RWPE2 (cell line): Measurements from ENCODE around the gene KLHL29.

Experiments
- ATAC-seq: fragments of 200-7000 bp; cut with Tn5 transposase; 3 replicates; pipeline ENCODE4 v1.9.1; 2021; ENCODE audit warnings: low read depth
- DNase-seq: peaks from one replicate; pipeline ENCODE4 v3.0.0-alpha.2; 2020; ENCODE audit warnings: low spot score
- H3K27ac ChIP-seq: fragments of 450-650 bp; 2 replicates; pipeline ENCODE4 v1.5.1; 2017; ENCODE audit warnings: mild to moderate bottlenecking; ENCODE audit not compliant: poor library complexity, severe bottlenecking
- H3K27me3 ChIP-seq: fragments of 250-450 bp; sonication (Bioruptor Pico); 2 replicates; pipeline ENCODE4 v1.5.1; 2021; ENCODE audit warnings: mild to moderate bottlenecking, moderate library complexity; ENCODE audit not compliant: insufficient read depth, poor library complexity, severe bottlenecking
- H3K36me3 ChIP-seq: fragments of 250-450 bp; sonication (Bioruptor Pico); 2 replicates; pipeline ENCODE4 v1.5.1; 2020; ENCODE audit warnings: low read depth, mild to moderate bottlenecking, moderate library complexity
- H3K4me1 ChIP-seq: fragments of 250-450 bp; sonication (Bioruptor Pico); 2 replicates; pipeline ENCODE4 v1.5.1; 2021; ENCODE audit warnings: mild to moderate bottlenecking, moderate library complexity; ENCODE audit not compliant: insufficient read depth, poor library complexity, severe bottlenecking
- H3K4me3 ChIP-seq: fragments of 250-450 bp; sonication (Bioruptor Pico); 2 replicates; pipeline ENCODE4 v1.5.1; 2021; ENCODE audit warnings: mild to moderate bottlenecking, moderate library complexity; ENCODE audit not compliant: severe bottlenecking
- H3K9me3 ChIP-seq: fragments of 250-450 bp; sonication (Bioruptor Pico); 2 replicates; pipeline ENCODE4 v1.5.1; 2021; ENCODE audit warnings: mild to moderate bottlenecking, moderate library complexity; ENCODE audit not compliant: severe bottlenecking
- CTCF ChIP-seq: fragments of 450-650 bp; IDR thresholded peaks from one replicate; pipeline ENCODE4 v1.5.1; 2017; ENCODE audit warnings: mild to moderate bottlenecking, moderate library complexity; ENCODE audit not compliant: poor library complexity, severe bottlenecking

Gene KLHL29

GRCh38 chr2:23546913-23547312 lies 161.9 kb downstream of the KLHL29 start:
- TF ChIP-seq CTCF, result no peak
- H3K9me3 ChIP-seq, result no peaks in the 10 kb centered on the region
- no peaks in the 10 kb centered on the region for H3K4me1 ChIP-seq
- no peak overlapping the region for H3K27ac ChIP-seq
- no peak overlapping the region for H3K4me3 ChIP-seq
- DNase-seq (no peak), ATAC-seq (no peak)
- no peaks in the 10 kb centered on the region for H3K36me3 ChIP-seq
- no peaks in the 10 kb centered on the region for H3K27me3 ChIP-seq

- H3K9me3 ChIP-seq, result no peaks in the 10 kb centered on the region
- no peak overlapping the region for H3K27ac ChIP-seq
- no peaks in the 10 kb centered on the region for H3K4me1 ChIP-seq
- H3K27me3 ChIP-seq, result no peaks in the 10 kb centered on the region
- DNase-seq (no peak), ATAC-seq (no peak)
- H3K36me3 ChIP-seq, result no peaks in the 10 kb centered on the region
- no peak for TF ChIP-seq CTCF
- no peak overlapping the region for H3K4me3 ChIP-seq
Observed at GRCh38 chr2:23547725-23548124, 162.7 kb downstream of the KLHL29 start.

- Histone ChIP-seq H3K36me3 (no peaks in the 10 kb centered on the region), H3K4me1 (no peaks in the 10 kb centered on the region)
- no peak for ATAC-seq
Observed at GRCh38 chr2:23548143-23548769, 163.3 kb downstream of the KLHL29 start.

GRCh38 chr2:23549051-23549450 lies 164.1 kb downstream of the KLHL29 start:
- no peak for ATAC-seq

More at GRCh38 chr2:23548143-23548769, 163.3 kb downstream of the KLHL29 start:
- Histone ChIP-seq H3K27ac (no peak overlapping the region), H3K4me3 (no peak overlapping the region), H3K9me3 (no peaks in the 10 kb centered on the region), H3K27me3 (no peaks in the 10 kb centered on the region)
- no peak for DNase-seq
- no peak for TF ChIP-seq CTCF

More at GRCh38 chr2:23549051-23549450, 164.1 kb downstream of the KLHL29 start:
- DNase-seq, result no peak
- TF ChIP-seq CTCF, result no peak
- Histone ChIP-seq H3K4me3 (no peak overlapping the region), H3K4me1 (no peaks in the 10 kb centered on the region), H3K9me3 (no peaks in the 10 kb centered on the region), H3K27ac (no peak overlapping the region), H3K27me3 (no peaks in the 10 kb centered on the region), H3K36me3 (no peaks in the 10 kb centered on the region)
